ENCODE data around the gene NPIPB9. TPM values are rescaled to one million over a fixed set of nuclear protein-coding genes. Genes with fewer than 3 reads are reported as not detected.

The NPIPB9 gene
- total RNA-seq, 1 donor from 2014 or later = 2.6 TPM

DNA sequence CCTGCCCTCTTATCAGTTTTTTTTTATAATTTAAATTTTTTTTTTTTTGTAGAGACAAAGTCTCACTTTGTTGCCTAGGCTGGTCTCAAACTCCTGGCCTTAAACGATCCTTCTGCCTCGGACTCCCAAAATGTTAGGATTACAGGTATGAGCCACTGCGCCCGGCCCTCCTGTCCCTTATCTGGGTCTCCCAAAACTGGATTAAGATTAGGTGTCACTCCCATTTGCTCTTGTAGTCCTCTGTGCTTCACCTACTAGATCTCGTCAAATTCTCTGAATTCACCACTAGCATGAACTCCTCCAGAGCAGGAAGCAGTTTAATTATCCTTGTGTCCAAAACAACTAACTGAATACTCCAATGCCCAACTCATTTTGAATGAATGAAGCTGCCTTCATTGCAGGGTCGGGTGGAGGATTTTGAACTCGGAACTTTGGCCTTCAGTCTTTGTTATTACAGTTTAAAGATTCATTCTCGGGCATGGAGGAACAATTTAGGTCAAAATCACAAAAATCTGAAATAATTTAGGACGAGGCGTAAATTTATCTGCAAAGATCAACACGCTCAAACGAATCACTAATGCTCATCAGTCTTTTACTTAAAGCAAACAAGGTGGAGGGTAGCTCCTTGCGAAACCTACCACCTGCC is 70.4 kb downstream of the NPIPB9 start:
- H3K27ac Mint-ChIP-seq (ENCODE audit: unreplicated experiment) = peak overlapping the region; percentile 89
- no peak for TF ChIP-seq CTCF (IDR thresholded peaks at IDR 0.05)
- peak overlapping the region; percentile 87 for H3K4me3 Mint-ChIP-seq (ENCODE audit: unreplicated experiment)
- H3K27me3 Mint-ChIP-seq (ENCODE audit: unreplicated experiment) = no peaks in the 10 kb centered on the region
- no peaks in the 10 kb centered on the region for H3K9me3 Mint-ChIP-seq (ENCODE audit: unreplicated experiment)
- peaks cover 31% of the 10 kb centered on the region for H3K4me1 Mint-ChIP-seq (ENCODE audit: unreplicated experiment)
- DNase-seq (ENCODE audit: extremely low spot score, unreplicated experiment) = no peak
- H3K36me3 Mint-ChIP-seq (ENCODE audit: unreplicated experiment) = peaks cover 21% of the 10 kb centered on the region

Small RNA genes lying within 50 kb of the gene (microRNA-seq; reads per million reads assigned to microRNA genes)
- not detected for gene MIR6862-2 (ENCODE audit: unreplicated experiment)

Other genes with a start within 250 kb of the NPIPB9 start
- not detected in 2 replicates for gene IL27, start 245.0 kb upstream of the NPIPB9 start, total RNA-seq
- 124 and 138 TPM in 2 replicates for gene NUPR1, start 212.8 kb upstream of the NPIPB9 start, total RNA-seq
- gene SGF29, start 197.9 kb upstream of the NPIPB9 start, total RNA-seq = 20.4 and 29.7 TPM in 2 replicates
- gene SULT1A2, start 154.7 kb upstream of the NPIPB9 start, total RNA-seq = 0.51 TPM in 1 of 2 replicates, not detected in the other
- 10.4 and 11.4 TPM in 2 replicates for gene SULT1A1, start 141.7 kb upstream of the NPIPB9 start, total RNA-seq
- not detected in 2 replicates for gene NPIPB8, start 113.7 kb upstream of the NPIPB9 start, total RNA-seq
- 950 and 1,034 TPM in 2 replicates for gene EIF3C, start 40.3 kb upstream of the NPIPB9 start, total RNA-seq
- gene ATXN2L, start 71.2 kb downstream of the NPIPB9 start, total RNA-seq = 208 and 210 TPM in 2 replicates
- gene TUFM, start 94.6 kb downstream of the NPIPB9 start, total RNA-seq = 122 and 132 TPM in 2 replicates
- 57.9 and 60.7 TPM in 2 replicates for gene SH2B1, start 112.1 kb downstream of the NPIPB9 start, total RNA-seq
- 0.42 and 0.64 TPM in 2 replicates for gene ATP2A1, start 126.7 kb downstream of the NPIPB9 start, total RNA-seq
- 19.3 and 20.0 TPM in 2 replicates for gene RABEP2, start 173.5 kb downstream of the NPIPB9 start, total RNA-seq
- not detected in 2 replicates for gene CD19, start 180.2 kb downstream of the NPIPB9 start, total RNA-seq
- gene NFATC2IP, start 199.2 kb downstream of the NPIPB9 start, total RNA-seq = 34.9 and 39.5 TPM in 2 replicates
- 89.5 and 96.6 TPM in 2 replicates for gene SPNS1, start 223.0 kb downstream of the NPIPB9 start, total RNA-seq
- gene LAT, start 233.3 kb downstream of the NPIPB9 start, total RNA-seq = 9.2 and 12.0 TPM in 2 replicates

All from osteocyte (in vitro differentiated cells).